Loucy (cell line): ENCODE results near the gene ITGB8.
"Not testable (repeated sequence)": the region's sequence is repeated elsewhere in the genome, so short reads cannot be mapped to it uniquely, and the experiment has no call there.

Experiments
- EZH2phosphoT487 ChIP-seq: fragments of 200-600 bp; IDR thresholded peaks from 2 replicates; pipeline ENCODE4 v1.6.1; 2018; ENCODE audit warnings: antibody characterized with exemption, mild to moderate bottlenecking, moderate library complexity, borderline replicate concordance
- TF ChIP-seq, protein P1 (sequence below): fragments of 200-600 bp; sonication (generic); conservative IDR thresholded peaks from 2 replicates; pipeline ENCODE4 v1.5.1; 2014; ENCODE audit warnings: mild to moderate bottlenecking, antibody characterized with exemption, low read length

DNA sequence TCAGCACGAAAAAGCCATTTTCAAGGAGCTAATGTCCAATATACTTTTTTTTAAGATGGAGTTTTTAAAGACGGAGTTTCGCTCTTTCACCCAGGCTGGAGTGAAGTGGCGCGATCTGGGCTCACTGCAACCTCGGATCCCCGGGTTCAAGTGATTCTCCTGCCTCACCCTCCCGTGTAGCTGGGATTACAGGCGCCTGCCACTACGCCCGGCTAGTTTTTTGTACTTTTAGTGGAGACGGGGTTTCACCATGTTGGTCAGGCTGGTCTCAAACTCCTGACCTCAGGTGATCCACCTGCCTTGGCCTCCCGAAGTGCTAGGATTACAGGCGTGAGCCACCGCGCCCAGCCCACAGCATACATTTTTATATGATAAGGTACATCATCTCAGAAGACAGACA is 28.4 kb upstream of the ITGB8 start:
- TF ChIP-seq, protein P1, sequence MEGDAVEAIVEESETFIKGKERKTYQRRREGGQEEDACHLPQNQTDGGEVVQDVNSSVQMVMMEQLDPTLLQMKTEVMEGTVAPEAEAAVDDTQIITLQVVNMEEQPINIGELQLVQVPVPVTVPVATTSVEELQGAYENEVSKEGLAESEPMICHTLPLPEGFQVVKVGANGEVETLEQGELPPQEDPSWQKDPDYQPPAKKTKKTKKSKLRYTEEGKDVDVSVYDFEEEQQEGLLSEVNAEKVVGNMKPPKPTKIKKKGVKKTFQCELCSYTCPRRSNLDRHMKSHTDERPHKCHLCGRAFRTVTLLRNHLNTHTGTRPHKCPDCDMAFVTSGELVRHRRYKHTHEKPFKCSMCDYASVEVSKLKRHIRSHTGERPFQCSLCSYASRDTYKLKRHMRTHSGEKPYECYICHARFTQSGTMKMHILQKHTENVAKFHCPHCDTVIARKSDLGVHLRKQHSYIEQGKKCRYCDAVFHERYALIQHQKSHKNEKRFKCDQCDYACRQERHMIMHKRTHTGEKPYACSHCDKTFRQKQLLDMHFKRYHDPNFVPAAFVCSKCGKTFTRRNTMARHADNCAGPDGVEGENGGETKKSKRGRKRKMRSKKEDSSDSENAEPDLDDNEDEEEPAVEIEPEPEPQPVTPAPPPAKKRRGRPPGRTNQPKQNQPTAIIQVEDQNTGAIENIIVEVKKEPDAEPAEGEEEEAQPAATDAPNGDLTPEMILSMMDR: not testable (repeated sequence)
- not testable (repeated sequence) for TF ChIP-seq EZH2phosphoT487
